Smooth muscle cell (in vitro differentiated cells): ENCODE data around the gene E2F7. TPM values are rescaled to one million over a fixed set of nuclear protein-coding genes. Genes with fewer than 3 reads are reported as not detected.

Source experiments
- DNase-seq: peaks from one replicate; lab custom pipeline; 2025; ENCODE audit not compliant: unreplicated experiment; lab: John Stamatoyannopoulos, UW
- H2AFZ ChIP-seq: fragments of 200-600 bp; sonication (generic); 2 replicates; pipeline ENCODE4 v1.6.0; 2016; ENCODE audit warnings: antibody characterized with exemption, low read depth, mild to moderate bottlenecking
- H3F3A ChIP-seq: fragments of 200-600 bp; sonication (generic); 2 replicates; pipeline ENCODE4 v1.6.0; 2017; ENCODE audit warnings: antibody characterized with exemption, low read depth
- H3K27ac ChIP-seq: fragments of 200-600 bp; sonication (generic); 2 replicates; pipeline ENCODE4 v1.5.1; 2016; ENCODE audit warnings: low read depth, mild to moderate bottlenecking
- H3K27me3 ChIP-seq: fragments of 200-600 bp; sonication (generic); 2 replicates; pipeline ENCODE4 v1.6.1; 2016; ENCODE audit warnings: low read depth, mild to moderate bottlenecking
- H3K36me3 ChIP-seq: fragments of 200-600 bp; sonication (generic); 2 replicates; pipeline ENCODE4 v1.5.1; 2016; ENCODE audit warnings: low read depth
- H3K4me1 ChIP-seq: fragments of 200-600 bp; sonication (generic); 2 replicates; pipeline ENCODE4 v1.5.1; 2016; ENCODE audit warnings: low read depth
- H3K4me2 ChIP-seq: fragments of 200-600 bp; sonication (generic); 2 replicates; pipeline ENCODE4 v1.6.0; 2016; ENCODE audit warnings: mild to moderate bottlenecking
- H3K4me3 ChIP-seq: fragments of 200-600 bp; sonication (generic); 2 replicates; pipeline ENCODE4 v1.5.1; 2016; ENCODE audit warnings: mild to moderate bottlenecking
- H3K79me2 ChIP-seq: fragments of 200-600 bp; sonication (generic); 2 replicates; pipeline ENCODE4 v1.6.0; 2016; ENCODE audit warnings: low read depth, mild to moderate bottlenecking
- H3K9ac ChIP-seq: fragments of 200-600 bp; sonication (generic); 2 replicates; pipeline ENCODE4 v1.6.0; 2016; ENCODE audit warnings: low read depth
- H3K9me3 ChIP-seq: fragments of 200-600 bp; sonication (generic); replicated peaks from 2 replicates; pipeline ENCODE4 v1.5.1; 2016; ENCODE audit warnings: low read depth
- H4K20me1 ChIP-seq: fragments of 200-600 bp; sonication (generic); 2 replicates; pipeline ENCODE4 v1.6.0; 2016; ENCODE audit warnings: low read depth
- CTCF ChIP-seq: fragments of 200-600 bp; sonication (generic); IDR thresholded peaks from 2 replicates; pipeline ENCODE4 v1.5.1; 2017; ENCODE audit warnings: borderline replicate concordance, mild to moderate bottlenecking, antibody characterized with exemption; ENCODE audit not compliant: insufficient read depth, poor library complexity, severe bottlenecking
- WGBS: methylation state at CpG from one replicate; pipeline ENCODE4 v1.1.7; 2016; ENCODE audit warnings: low lambda C conversion rate; 5-methylcytosine and 5-hydroxymethylcytosine counted together
- polyA plus RNA-seq: library from polyadenylated mRNA; unstranded; fragments of >200 nt; fragmentation: Nextera tagmentation; extraction: Ambion mirVana; gene quantifications from 2 replicates; pipeline ENCODE4 v1.2.1, GENCODE V29; 2016
- total RNA-seq: library from RNA; depleted of rRNA; stranded (reverse); fragments of >200 nt; gene quantifications from 2 replicates; pipeline ENCODE4 v1.2.3, GENCODE V29; 2014

Gene E2F7
- total and polyA plus RNA-seq, 2 experiments from 2014 or later = 5.1 to 16.0 TPM

- no peaks in the 10 kb centered on the region for H3K4me1 ChIP-seq
- H3K9ac ChIP-seq = no peak overlapping the region
- H2AFZ ChIP-seq = no peak overlapping the region
- WGBS = 56% methylated on average over 1 of the region's 1 CpG
- TF ChIP-seq CTCF = no peak
- no peaks in the 10 kb centered on the region for H3K79me2 ChIP-seq
- H3F3A ChIP-seq = no peaks in the 10 kb centered on the region
- H3K4me2 ChIP-seq = no peak overlapping the region
- H3K27ac ChIP-seq = no peak overlapping the region
- no peaks in the 10 kb centered on the region for H3K36me3 ChIP-seq
- no peaks in the 10 kb centered on the region for H4K20me1 ChIP-seq
- DNase-seq = no peak
- no peaks in the 10 kb centered on the region for H3K9me3 ChIP-seq
- H3K4me3 ChIP-seq = no peak overlapping the region
- H3K27me3 ChIP-seq = no peaks in the 10 kb centered on the region
These were observed 24.4 kb upstream of the E2F7 start for GRCh38 chr12:77089686-77090220.

GRCh38 chr12:77087427-77087826, 22.1 kb upstream of the E2F7 start:
- 36% methylated on average over 4 of the region's 4 CpGs for WGBS
- Histone ChIP-seq H3K4me3 (no peak overlapping the region), H3K4me2 (peak overlapping the region; percentile 25), H3K27me3 (no peaks in the 10 kb centered on the region), H3K27ac (peak overlapping the region; percentile 22), H3K4me1 (no peaks in the 10 kb centered on the region), H3K79me2 (no peaks in the 10 kb centered on the region), H3K9ac (no peak overlapping the region), H3K36me3 (no peaks in the 10 kb centered on the region), H3F3A (no peaks in the 10 kb centered on the region), H2AFZ (peak overlapping the region; percentile 2), H3K9me3 (no peaks in the 10 kb centered on the region), H4K20me1 (no peaks in the 10 kb centered on the region)
- no peak for TF ChIP-seq CTCF
- no peak for DNase-seq

- 63% methylated on average over 1 of the region's 1 CpG for WGBS
- no peak for TF ChIP-seq CTCF
- no peaks in the 10 kb centered on the region for H3K9me3 ChIP-seq
These were observed 16.7 kb upstream of the E2F7 start for GRCh38 chr12:77082021-77082420.

GRCh38 chr12:77079631-77080030, 14.3 kb upstream of the E2F7 start:
- no peak overlapping the region for H2AFZ ChIP-seq
- no peaks in the 10 kb centered on the region for H3K4me1 ChIP-seq
- H3K79me2 ChIP-seq = no peaks in the 10 kb centered on the region
- H3K9ac ChIP-seq = no peak overlapping the region
- no peaks in the 10 kb centered on the region for H3K27me3 ChIP-seq
- H3K36me3 ChIP-seq = no peaks in the 10 kb centered on the region
- no peaks in the 10 kb centered on the region for H4K20me1 ChIP-seq
- WGBS = 93% methylated on average over 3 of the region's 3 CpGs
- DNase-seq = no peak
- no peak overlapping the region for H3K4me3 ChIP-seq
- H3K9me3 ChIP-seq = no peaks in the 10 kb centered on the region
- no peak for TF ChIP-seq CTCF
- H3F3A ChIP-seq = no peaks in the 10 kb centered on the region
- no peak overlapping the region for H3K27ac ChIP-seq
- H3K4me2 ChIP-seq = no peak overlapping the region

More at GRCh38 chr12:77082021-77082420, 16.7 kb upstream of the E2F7 start:
- Histone ChIP-seq H4K20me1 (no peaks in the 10 kb centered on the region), H3K9ac (no peak overlapping the region), H3K4me1 (no peaks in the 10 kb centered on the region), H3K27me3 (no peaks in the 10 kb centered on the region), H2AFZ (no peak overlapping the region), H3F3A (no peaks in the 10 kb centered on the region), H3K4me3 (no peak overlapping the region), H3K27ac (no peak overlapping the region), H3K79me2 (no peaks in the 10 kb centered on the region), H3K4me2 (no peak overlapping the region), H3K36me3 (no peaks in the 10 kb centered on the region)
- no peak for DNase-seq
